Gastrocnemius medialis (tissue), 4 donors: ENCODE results near the gene PRXL2C.

ENCODE experiments used
- CTCF ChIP-seq, 5 experiments: fragments of 450-650 bp in 3 of 5; fragments of 200-600 bp in 2 of 5; sonication (generic) in 2 of 5; IDR thresholded peaks in 4 of 5; conservative IDR thresholded peaks in 1 of 5; 1 replicate in 4 of 5; 2 replicates in 1 of 5; pipeline ENCODE4 v1.5.1; 2016 to 2019; ENCODE audit warnings: antibody characterized with exemption in 5 of 5, mild to moderate bottlenecking in 3 of 5, moderate library complexity in 3 of 5
- POLR2A ChIP-seq, 2 donors: fragments of 450-650 bp; IDR thresholded peaks; one replicate each; pipeline ENCODE4 v1.6.1; 2017; ENCODE audit warnings: antibody characterized with exemption in 2 of 2, mild to moderate bottlenecking in 2 of 2, moderate library complexity in 2 of 2

DNA sequence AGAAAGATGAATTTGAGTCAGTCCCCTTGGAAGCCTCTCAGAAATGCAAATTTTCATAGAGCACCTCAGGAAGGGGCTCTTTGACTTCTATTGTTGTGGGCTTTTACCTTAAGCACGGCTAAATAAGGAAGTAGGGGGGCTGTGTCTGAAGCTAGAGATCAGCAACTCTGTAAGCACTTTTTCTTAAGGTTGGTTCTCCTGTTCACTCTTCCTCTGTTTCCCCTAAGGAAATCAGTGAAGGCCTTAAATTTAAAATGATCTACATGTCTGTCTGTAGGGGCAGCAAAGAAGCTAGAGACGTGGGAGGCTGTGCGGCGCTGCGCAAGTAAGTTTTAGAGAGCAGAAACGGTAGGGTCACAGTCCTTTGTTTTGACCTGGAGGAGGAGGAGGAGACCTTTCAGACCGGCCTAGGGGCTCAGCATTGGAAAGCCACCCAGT is 34.3 kb downstream of the PRXL2C start:
- TF ChIP-seq CTCF (IDR thresholded peaks at IDR 0.05 in 4 of 5, conservative IDR thresholded peaks at IDR 0.05 in 1 of 5) (no peak), POLR2A (IDR thresholded peaks at IDR 0.05) (no peak)
